LNCaP clone FGC (cell line): ENCODE measurements around the gene SPRED1.

ENCODE experiments used
- DNase-seq: peaks from one replicate; pipeline ENCODE4 v3.0.0-alpha.2; 2011; ENCODE audit warnings: low read depth
- H3K4me3 ChIP-seq: 2 replicates; pipeline ENCODE4 v1.5.1; 2011; ENCODE audit warnings: mild to moderate bottlenecking, low read depth, low read length, control low read depth
- TF ChIP-seq, protein P1 (sequence below): IDR thresholded peaks from 2 replicates; pipeline ENCODE4 v1.5.1; 2012; ENCODE audit warnings: mild to moderate bottlenecking; ENCODE audit not compliant: control insufficient read depth, insufficient read depth; ENCODE audit errors: extremely low read depth

SPRED1 gene

DNA sequence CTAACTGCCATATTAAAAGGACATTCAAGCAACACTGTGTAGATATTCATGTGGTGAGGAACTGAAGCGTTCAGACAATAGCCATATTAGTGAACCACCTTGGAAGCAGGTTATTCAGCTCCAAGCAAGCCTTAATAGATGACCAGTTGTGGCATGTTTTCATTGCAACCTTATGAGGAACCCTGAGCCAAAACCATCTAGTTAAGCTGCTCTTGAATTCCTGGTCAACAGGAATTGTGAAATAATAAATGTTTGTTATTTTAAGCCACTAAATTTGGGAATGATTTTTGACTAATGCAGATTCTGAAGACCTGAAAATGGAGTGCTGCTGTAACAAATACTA, 73.0 kb downstream of the SPRED1 start:
- no peak for DNase-seq
- TF ChIP-seq, protein P1, sequence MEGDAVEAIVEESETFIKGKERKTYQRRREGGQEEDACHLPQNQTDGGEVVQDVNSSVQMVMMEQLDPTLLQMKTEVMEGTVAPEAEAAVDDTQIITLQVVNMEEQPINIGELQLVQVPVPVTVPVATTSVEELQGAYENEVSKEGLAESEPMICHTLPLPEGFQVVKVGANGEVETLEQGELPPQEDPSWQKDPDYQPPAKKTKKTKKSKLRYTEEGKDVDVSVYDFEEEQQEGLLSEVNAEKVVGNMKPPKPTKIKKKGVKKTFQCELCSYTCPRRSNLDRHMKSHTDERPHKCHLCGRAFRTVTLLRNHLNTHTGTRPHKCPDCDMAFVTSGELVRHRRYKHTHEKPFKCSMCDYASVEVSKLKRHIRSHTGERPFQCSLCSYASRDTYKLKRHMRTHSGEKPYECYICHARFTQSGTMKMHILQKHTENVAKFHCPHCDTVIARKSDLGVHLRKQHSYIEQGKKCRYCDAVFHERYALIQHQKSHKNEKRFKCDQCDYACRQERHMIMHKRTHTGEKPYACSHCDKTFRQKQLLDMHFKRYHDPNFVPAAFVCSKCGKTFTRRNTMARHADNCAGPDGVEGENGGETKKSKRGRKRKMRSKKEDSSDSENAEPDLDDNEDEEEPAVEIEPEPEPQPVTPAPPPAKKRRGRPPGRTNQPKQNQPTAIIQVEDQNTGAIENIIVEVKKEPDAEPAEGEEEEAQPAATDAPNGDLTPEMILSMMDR: no peak
- H3K4me3 ChIP-seq: no peak overlapping the region

GRCh38 chr15:38332711-38333110, 80.1 kb downstream of the SPRED1 start:
- no peak for DNase-seq
- TF ChIP-seq, protein P1: no peak
- no peak overlapping the region for H3K4me3 ChIP-seq

GRCh38 chr15:38335116-38335515, 82.5 kb downstream of the SPRED1 start:
- H3K4me3 ChIP-seq: no peak overlapping the region
- no peak for DNase-seq
- TF ChIP-seq, protein P1: no peak

DNA sequence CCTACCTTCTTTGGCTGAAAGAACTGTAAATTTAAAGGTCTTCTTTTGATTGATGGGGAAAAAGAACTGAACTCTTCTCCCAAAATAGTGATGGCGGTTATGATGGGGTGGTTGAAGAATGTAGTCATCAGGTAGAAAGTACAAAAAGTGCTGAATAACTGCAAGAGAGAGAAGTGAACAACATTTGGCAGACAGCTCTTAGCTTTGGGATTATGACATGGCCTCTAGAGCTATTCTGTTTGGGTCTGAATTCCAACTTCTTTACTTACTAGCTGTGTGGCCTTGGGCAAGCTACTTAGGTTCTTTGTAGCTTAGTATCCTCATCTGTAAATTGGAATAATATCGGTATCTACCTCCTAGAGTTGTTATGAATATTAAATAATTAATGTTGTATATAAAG, 91.7 kb downstream of the SPRED1 start:
- no peak overlapping the region for H3K4me3 ChIP-seq
- no peak for DNase-seq
- TF ChIP-seq, protein P1: no peak

GRCh38 chr15:38349251-38349650, 96.6 kb downstream of the SPRED1 start:
- no peak overlapping the region for H3K4me3 ChIP-seq
- DNase-seq: no peak
- TF ChIP-seq, protein P1: no peak

- no peak for DNase-seq
- H3K4me3 ChIP-seq: no peak overlapping the region
- TF ChIP-seq, protein P1: no peak
Measured at GRCh38 chr15:38351466-38351865, 98.8 kb downstream of the SPRED1 start.

- TF ChIP-seq, protein P1: peak; percentile 92
- peak; percentile 36 for DNase-seq
- no peak overlapping the region for H3K4me3 ChIP-seq
Measured at GRCh38 chr15:38354315-38354929, 101.8 kb downstream of the SPRED1 start.
